ENCODE measurements around the gene CHIC2. TPM values are rescaled to one million over a fixed set of nuclear protein-coding genes. Genes with fewer than 3 reads are reported as not detected.
"Not testable (repeated sequence)": the region's sequence is repeated elsewhere in the genome, so short reads cannot be mapped to it uniquely, and the experiment has no call there.

CHIC2 gene
- total and polyA plus RNA-seq, 2 of the 8 experiments (the other 6 are each of a cell fraction or from before 2014, with no cell fraction given) = 4.5 to 10.9 TPM

GRCh38 chr4:54050214-54050904 is 14.0 kb downstream of the CHIC2 start (continued):
- TF ChIP-seq BACH1 (IDR thresholded peaks at IDR 0.05; ENCODE audit: low read length) (no peak), TBP (IDR thresholded peaks at IDR 0.05; ENCODE audit: low read depth, low read length) (no peak), POLR2AphosphoS5 (IDR thresholded peaks at IDR 0.05; ENCODE audit: low read depth, low read length) (no peak), HDAC6 (IDR thresholded peaks at IDR 0.05; ENCODE audit: low read depth, low read length) (no peak), CBX5 (IDR thresholded peaks at IDR 0.05; ENCODE audit: low read depth, low read length) (no peak), SP4 (IDR thresholded peaks at IDR 0.05; ENCODE audit: low read length) (no peak)

DNA sequence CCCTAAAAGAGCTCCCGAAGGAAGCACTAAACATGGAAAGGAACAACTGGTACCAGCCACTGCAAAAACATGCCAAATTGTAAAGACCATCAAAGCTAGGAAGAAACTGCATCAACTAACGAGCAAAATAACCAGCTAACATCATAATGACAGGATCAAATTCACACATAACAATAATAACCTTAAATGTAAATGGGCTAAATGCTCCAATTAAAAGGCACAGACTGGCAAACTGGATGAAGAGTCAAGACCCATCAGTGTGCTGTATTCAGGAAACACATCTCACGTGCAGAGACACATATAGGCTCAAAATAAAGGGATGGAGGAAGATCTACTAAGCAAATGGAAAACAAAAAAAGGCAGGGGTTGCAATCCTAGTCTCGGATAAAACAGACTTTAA is 20.8 kb downstream of the CHIC2 start:
- H3K79me1 ChIP-seq (ENCODE audit: low read depth, low read length); H3K27ac ChIP-seq (ENCODE audit: low read depth, low read length); FAIRE-seq; H2BK15ac ChIP-seq (ENCODE audit: low read length); H2BK120ac ChIP-seq (replicated peaks; ENCODE audit: low read depth, low read length); CTCF ChIA-PET (ENCODE audit: partially characterized antibody); H3K23me2 ChIP-seq (ENCODE audit: low read depth, low read length); H3K4me3 ChIP-seq (ENCODE audit: extremely low read depth in 1 of 4, insufficient read depth in 2 of 4, low read depth in 3 of 4, low read length in 4 of 4); H2AFZ ChIP-seq (ENCODE audit: low read length); POLR2A ChIA-PET (ENCODE audit: partially characterized antibody); H3K4me1 ChIP-seq (replicated peaks in 1 of 4; ENCODE audit: control insufficient read depth in 3 of 4, insufficient read depth in 4 of 4, low read length in 3 of 4); H3K4me2 ChIP-seq (ENCODE audit: insufficient read depth in 1 of 2, low read depth in 2 of 2, low read length in 2 of 2); H2BK12ac ChIP-seq (ENCODE audit: low read depth, low read length); H4K8ac ChIP-seq (ENCODE audit: extremely low read depth, insufficient read depth, low read length); H3K14ac ChIP-seq (ENCODE audit: insufficient read length); H4K5ac ChIP-seq (ENCODE audit: insufficient read length, low read depth, low read length); H3K79me2 ChIP-seq (ENCODE audit: control insufficient read depth in 1 of 2, insufficient read depth in 2 of 2, low read length in 2 of 2); H3K27me3 ChIP-seq (replicated peaks in 1 of 4; ENCODE audit: control insufficient read depth in 3 of 4, extremely low read depth in 1 of 4, insufficient read depth in 3 of 4, low read length in 3 of 4); H3K18ac ChIP-seq (ENCODE audit: extremely low read depth, low read length); H3K9ac ChIP-seq (replicated peaks in 1 of 4; ENCODE audit: extremely low read depth in 1 of 4, low read depth in 3 of 4, low read length in 3 of 4); H2AK5ac ChIP-seq (ENCODE audit: low read depth, low read length); H3K36me3 ChIP-seq (ENCODE audit: control insufficient read depth in 2 of 4, insufficient read depth in 4 of 4, low read length in 3 of 4); H4K91ac ChIP-seq (replicated peaks; ENCODE audit: insufficient read length, low read length); H3K9me3 ChIP-seq (ENCODE audit: insufficient read depth in 2 of 2, low read depth in 1 of 2, low read length in 1 of 2); H4K20me1 ChIP-seq (replicated peaks in 1 of 2; ENCODE audit: control insufficient read depth in 1 of 2, insufficient read depth in 2 of 2, low read length in 2 of 2); H3K23ac ChIP-seq (ENCODE audit: insufficient read length); H2BK20ac ChIP-seq (ENCODE audit: low read length); H2BK5ac ChIP-seq (ENCODE audit: low read depth, low read length); H3K56ac ChIP-seq (replicated peaks; ENCODE audit: insufficient read length, low read depth, low read length); DNase-seq (ENCODE audit: low read depth in 1 of 2, low spot score in 2 of 2); H3K4ac ChIP-seq (replicated peaks; ENCODE audit: insufficient read length, low read depth, low read length): not testable (repeated sequence)
- WGBS, 2 experiments (ENCODE audit: extremely low coverage in 1 of 2, insufficient coverage in 1 of 2, insufficient read length in 1 of 2, insufficient replicate concordance in 2 of 2, low coverage in 1 of 2, low lambda C conversion rate in 2 of 2, missing lambda C conversion rate in 1 of 2) = 90% methylated on average over 3 of the region's 4 CpGs; no CpG with 5 or more reads in 1 of the 2 experiments

Data from H1 (cell line).